Measurements from ENCODE around the gene C1S.

- TF ChIP-seq CTCF (IDR thresholded peaks at IDR 0.05), result no peak
- TF ChIP-seq POLR2A (IDR thresholded peaks at IDR 0.05), result no peak
These were observed 48.4 kb upstream of the C1S start for GRCh38 chr12:7012024-7012607.

All from esophagus squamous epithelium (tissue), 4 donors.